T-helper 9 cell (primary cell): Measurements from ENCODE around the gene SLC9A1.
A peak's percentile ranks its signal among the peaks of the same experiment; 100 is the strongest.

Source experiments
- DNase-seq: peaks from one replicate; pipeline ENCODE4 v3.0.0-alpha.2; 2020

Gene SLC9A1

GRCh38 chr1:27101696-27102095, 53.2 kb downstream of the SLC9A1 start:
- no peak for DNase-seq

DNA sequence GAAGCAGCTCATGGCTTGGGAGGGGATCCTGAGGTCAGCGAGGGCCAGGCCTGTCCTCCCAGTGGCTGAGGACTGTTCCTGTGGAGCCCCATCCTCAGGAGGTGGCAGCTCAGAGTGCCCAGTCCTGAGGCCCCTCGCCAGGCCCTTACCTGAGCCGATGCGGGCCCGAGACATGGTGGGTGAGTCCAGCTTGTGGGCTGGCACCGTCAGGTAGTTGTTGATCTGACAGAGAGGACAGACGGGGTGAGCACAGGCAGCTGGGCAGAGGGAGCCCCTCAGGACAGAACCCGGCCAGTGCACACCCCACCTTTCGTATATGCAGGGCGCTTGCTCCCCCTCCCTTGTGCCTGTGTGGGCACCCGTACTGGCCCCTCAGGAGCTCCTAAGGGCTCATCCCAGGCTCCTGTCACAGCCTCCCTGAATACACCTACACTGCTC, 53.9 kb downstream of the SLC9A1 start:
- DNase-seq, result no peak

DNA sequence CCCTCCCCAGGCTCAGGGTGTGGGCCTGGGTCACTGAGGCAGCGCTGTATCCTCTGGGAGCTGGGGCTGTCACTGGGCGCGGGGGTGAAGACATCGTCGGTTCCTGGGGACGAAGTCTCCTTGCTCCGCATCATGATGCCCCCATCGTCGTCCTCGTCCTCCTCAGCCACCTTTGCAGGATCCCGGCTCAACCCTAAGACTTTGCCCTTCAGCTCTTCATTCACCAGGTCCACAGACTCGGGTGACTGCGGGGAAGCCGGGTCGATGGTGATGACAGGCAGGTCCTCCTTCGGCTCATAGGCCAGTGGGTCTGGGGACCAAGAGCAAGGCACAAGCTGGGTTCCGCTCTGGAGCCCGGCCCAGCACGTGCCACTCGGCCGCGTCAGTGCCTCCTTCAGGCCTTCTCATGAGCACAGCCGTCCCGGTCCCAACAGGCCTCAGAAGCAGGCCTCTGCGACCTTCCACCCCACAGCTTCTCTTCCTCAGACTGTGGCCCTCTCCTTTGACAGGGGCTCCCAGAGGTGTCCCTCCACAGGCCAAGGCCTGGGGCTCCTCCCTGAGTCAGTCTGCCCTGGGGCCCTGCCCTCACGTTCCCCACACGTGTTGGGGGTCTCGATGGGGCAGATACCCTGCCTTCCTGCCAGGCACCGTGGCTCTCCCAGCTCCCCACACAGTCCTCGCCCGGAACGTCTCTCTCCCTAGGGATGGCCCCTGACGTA, 54.4 kb downstream of the SLC9A1 start:
- DNase-seq, result no peak

DNA sequence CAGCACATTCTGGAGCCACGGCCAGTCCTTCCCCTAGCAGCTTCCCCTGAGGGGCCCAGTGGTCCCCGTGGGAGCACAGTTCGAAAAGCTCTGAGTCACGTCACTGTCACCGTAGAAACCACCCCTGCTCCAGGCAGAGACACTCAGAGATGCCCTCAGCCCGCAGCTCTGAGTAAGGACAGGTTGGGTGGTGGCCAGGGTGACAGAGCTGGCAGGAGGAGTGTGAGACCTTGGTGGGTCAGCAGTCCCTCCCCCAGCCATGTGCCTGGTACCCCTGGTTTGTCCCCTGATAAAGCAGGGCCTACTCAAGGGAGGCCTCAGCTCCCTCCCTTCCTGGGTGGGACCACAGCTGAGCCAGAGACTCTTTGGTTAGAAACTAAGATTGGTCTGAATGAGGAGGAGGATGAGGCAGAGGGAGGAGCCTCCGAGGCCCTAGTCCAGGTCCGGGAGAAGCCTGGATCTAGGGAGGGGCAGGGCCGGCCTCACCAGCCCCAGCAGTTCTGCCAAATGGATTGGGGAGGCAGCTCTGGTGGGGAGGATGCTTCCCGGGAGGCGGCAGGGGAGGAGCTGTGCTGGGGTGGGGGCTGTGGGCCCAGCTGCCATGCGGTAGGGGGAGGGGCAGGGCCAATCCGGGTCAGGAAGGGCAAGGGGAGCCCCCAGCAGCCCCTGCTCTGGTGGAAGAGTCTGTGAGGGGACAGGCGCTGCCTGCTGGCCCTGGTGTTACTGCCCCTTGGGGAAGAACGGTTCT, 55.2 kb downstream of the SLC9A1 start:
- DNase-seq, result no peak

DNA sequence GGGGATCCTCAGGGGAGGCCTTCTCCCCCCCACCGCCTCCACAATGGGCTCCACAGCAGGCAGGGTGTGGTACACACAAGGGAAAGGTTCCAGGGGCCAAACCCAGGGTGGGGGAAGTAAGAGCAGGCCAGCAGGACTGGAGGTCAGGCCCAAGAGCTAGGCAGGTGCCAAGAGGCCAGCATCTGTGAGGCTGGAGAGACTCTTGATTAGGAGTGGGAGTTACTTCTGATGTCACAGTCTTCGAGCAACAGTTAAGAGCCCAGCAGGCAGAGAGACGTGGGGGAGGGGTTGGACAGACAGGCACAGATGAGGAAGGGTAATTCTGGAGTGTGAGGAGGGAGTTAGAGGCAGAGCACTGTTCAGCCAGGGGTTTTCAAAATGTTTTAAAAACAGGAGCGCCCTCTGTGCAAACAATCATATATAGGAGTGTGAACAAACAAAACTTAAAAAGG, 55.8 kb downstream of the SLC9A1 start:
- DNase-seq, result no peak

GRCh38 chr1:27098431-27099134, 56.3 kb downstream of the SLC9A1 start:
- no peak for DNase-seq

DNA sequence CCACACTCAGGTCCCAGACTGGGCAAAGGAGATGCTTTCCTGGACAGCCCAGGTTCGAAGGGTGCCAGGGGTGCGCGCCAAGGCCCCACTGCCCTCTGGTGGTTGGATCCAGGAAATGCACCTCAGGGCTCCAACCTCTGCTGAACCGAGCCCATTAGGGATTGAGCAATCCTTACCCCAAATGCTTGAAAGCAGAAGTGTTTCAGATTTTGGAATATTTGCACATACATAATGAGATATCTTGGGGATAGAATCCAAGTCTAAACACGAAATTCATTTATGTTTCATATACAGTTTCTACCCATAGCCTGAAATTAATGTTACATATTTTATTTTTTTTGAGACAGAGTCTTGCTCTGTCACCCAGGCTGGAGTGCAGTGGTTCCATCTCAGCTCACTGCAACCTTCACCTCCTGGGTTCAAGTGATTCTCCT, 57.4 kb downstream of the SLC9A1 start:
- DNase-seq, result peak; percentile 62

- DNase-seq, result no peak
Observed at GRCh38 chr1:27095576-27095975, 59.3 kb downstream of the SLC9A1 start.

DNA sequence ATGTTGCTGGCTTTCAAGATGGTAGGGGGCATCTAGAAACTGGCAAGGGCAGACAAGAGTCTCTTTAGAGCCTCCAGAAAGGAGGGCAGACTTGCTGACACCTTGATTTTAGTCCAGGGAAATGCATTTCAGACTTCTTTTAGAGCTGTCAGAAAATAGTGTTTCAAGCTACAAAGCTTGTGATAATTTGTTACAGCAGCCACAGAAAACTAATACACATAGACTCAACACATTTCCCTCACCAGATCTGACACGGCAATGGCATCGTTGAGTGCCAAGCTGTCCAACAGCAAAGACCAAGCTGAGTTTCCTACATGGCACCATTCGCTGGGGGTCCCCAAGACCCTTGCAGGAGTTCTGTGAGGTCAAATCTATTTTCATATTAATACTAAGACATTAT, 62.0 kb downstream of the SLC9A1 start:
- no peak for DNase-seq

DNA sequence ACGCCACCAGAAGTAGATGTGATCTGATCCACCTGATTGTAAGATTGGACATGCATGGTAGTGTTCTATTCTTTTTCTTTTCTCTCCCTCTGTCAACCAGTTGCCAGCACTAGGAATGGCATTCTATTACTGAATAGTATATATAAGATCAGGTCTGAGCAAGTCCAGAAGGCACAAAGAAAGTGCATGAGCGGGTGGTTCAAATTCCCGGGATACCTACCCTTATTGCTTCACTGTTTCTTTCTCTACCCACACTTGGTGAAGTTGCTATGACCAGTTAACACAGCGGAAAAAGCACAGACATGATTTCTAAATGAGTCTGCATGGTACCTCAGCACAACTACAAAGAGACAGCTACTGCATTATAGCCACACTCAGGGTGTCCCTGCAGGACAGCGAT, 64.0 kb downstream of the SLC9A1 start:
- no peak for DNase-seq

DNA sequence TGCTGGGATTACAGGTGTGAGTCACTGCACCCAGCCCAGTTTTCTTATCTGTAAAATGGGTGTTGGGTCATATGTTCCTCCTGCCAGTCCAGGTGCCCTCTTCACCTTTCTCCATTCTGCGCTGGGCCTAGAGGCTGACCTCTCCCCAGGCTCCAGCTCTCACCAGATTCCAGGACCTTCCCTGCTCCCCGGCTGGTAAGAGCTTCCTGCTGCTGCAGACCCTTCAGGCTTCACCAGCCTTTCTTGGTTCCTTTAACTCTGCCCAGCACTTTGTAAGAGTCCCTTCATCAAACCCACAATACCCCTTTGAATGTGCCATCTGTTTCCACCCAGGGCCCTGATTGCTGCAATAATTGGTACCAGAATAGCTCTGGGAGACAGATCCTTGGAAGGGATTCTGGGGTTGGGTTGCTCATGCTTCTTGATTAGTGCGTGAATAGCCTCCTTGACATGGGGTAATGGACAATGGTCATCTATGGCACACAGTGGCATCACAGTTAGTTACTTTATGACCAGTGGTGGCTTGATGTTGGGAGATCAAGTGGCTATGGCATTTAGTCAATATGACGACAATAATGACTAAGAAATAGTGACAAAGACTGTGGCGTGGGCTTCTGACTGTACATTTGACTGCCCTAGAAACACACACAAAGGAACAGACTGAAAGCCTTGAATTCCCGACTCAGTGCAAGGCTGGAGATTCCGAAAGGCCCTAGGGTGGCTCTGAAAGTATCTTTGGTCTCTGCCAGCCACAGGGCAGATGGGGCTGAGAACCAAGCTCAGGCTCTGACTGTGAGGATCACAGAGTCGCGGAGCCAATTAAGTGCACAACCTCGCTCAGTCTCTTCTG, 67.3 kb downstream of the SLC9A1 start:
- no peak for DNase-seq

DNA sequence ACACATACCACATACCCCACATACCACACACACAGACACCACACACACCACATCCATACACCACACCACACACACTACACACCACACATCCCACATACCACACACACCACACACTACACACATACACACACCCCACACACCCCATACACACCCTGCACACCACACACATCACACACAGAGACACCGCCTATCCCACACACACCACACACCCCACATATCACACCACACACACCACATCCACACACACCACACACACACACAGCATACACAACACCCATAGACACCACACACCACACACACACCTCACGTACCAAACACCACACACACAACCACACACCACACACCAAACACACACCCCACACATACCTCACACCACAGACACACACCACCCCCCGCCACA, 68.3 kb downstream of the SLC9A1 start:
- DNase-seq, result no peak

DNA sequence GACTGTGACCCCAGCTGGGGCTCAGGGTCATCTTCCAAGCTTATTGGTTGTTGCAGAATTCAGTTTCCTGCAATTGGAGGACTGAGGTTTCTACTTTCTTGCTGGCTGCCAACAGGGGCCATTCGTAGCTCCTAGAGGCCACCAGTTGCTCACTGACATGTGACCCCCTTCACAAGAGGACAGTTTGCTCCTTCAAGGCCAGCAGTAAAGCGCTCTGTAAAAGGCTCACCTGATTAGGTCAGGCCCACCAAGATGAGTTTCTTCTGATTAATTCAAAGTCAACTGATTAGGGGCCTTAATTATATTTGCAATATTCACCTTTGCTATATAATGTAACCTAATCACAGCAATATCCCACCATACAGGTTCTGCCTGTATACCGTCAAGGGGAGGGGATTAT, 68.9 kb downstream of the SLC9A1 start:
- DNase-seq, result no peak

DNA sequence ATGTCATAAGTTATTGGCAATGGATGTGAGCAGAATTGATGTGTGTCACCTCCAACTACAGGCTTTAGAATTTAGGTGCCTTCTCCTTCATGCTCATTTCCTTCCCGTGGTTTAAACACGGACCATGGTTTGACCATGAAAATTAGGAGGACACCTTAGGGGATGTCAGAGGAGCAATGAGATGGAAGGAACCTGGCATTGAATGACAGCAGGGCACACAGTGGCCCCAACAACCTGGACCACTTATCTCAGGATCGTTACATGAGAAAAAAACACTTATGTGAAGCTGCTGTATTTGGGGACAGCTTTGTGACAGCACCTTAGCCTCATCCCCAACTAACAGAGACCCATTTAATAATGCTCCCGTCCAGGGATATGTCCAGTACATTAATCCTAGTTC, 70.8 kb downstream of the SLC9A1 start:
- DNase-seq, result no peak

- DNase-seq, result no peak
Observed at GRCh38 chr1:27077968-27078367, 77.0 kb downstream of the SLC9A1 start.

DNA sequence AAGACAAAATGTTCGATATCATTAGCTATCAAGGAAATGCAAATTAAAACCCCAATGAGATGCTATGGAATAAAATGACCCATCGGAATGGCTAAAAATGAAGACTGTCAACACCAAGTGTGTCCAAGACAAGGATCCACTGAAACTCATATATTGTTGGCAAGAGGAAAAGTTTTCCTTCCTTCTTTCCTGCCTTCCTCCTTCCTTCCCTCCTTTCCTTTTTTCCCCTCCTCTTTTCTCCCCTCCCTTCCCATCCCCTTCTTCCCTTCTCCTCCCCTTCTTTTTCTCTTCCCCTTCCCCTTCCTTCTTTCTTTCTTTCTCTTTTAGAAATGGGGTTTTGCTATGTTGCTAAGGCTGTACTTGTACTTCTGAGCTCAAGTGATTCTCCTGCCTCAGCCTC, 78.1 kb downstream of the SLC9A1 start:
- DNase-seq, result no peak

DNA sequence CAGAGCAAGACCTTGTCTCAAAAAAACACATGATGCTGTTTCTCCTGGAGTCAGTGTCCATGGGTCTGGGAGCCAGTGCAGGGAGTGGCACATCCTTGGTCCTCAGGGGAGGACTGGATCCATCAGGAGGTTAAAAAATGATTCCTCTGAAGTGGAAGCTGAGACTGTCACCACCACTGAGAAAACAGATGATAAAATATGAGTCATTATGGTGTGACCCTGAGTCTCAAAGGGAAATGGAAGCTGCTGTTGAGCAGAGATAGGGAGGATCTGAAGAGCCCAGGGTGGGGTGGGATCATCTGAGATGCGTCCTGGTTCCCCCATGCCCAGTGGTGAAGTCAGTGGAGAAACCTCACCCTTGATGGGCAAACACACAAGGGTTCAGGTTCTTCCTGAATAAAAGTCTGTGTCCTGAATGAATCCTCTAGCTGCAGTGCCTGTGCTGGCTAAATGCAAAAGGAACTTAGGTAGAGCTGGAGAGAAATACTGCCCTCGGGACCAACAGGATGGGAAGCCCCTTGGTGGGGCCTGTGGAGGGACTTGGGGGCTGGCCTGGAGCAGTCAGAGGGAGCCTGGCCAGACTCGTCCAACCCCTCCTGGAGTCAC, 80.6 kb downstream of the SLC9A1 start:
- DNase-seq, result no peak

DNA sequence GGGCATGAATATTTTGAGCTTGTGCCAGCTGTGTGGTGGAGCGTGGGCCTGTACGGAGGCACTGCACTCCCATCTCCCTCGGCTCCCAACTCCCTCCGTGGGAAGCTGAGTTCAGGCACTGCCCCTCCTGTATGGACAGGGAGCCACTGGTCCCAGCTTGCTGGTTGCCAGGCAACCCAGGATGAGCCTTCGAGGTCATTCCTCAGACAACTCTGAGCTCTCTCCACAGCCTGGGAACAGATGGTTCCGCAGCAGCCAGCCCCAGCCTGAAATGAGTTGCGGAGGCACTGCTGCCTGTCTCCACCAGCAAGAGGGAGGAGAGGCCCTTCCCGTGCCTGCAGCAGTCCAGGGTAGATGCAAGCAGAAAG, 83.9 kb downstream of the SLC9A1 start:
- DNase-seq, result no peak

- DNase-seq, result no peak
Observed at GRCh38 chr1:27070390-27071048, 84.4 kb downstream of the SLC9A1 start.

GRCh38 chr1:27068922-27069321, 86.0 kb downstream of the SLC9A1 start:
- DNase-seq, result no peak

GRCh38 chr1:27065999-27066630, 88.8 kb downstream of the SLC9A1 start:
- no peak for DNase-seq
